ENCODE results near the gene FANCF.

GRCh38 chr11:22671751-22672150 lies 46.1 kb upstream of the FANCF start:
- TF ChIP-seq TARDBP (IDR thresholded peaks at IDR 0.05), result no peak
- no peak for TF ChIP-seq L3MBTL2 (conservative IDR thresholded peaks at IDR 0.05)
- TF ChIP-seq LEF1 (IDR thresholded peaks at IDR 0.05; ENCODE audit: borderline replicate concordance), result no peak
- no peak for TF ChIP-seq SUZ12 (IDR thresholded peaks at IDR 0.05)
- no peak for TF ChIP-seq NFRKB (IDR thresholded peaks at IDR 0.05)
- TF ChIP-seq SP1 (IDR thresholded peaks at IDR 0.05), result no peak
- no peak for TF ChIP-seq ELF4 (IDR thresholded peaks at IDR 0.05)

All from HEK293T (cell line).